Retinal pigment epithelial cell (primary cell): ENCODE data around the gene CLASP1.
"Not testable (repeated sequence)": the region's sequence is repeated elsewhere in the genome, so short reads cannot be mapped to it uniquely, and the experiment has no call there.

Source experiments
- DNase-seq: peaks from one replicate; pipeline ENCODE4 v3.0.0-alpha.2; 2010; ENCODE audit warnings: low read depth
- H3K4me3 ChIP-seq: 2 replicates; pipeline ENCODE4 v1.5.1; 2011; ENCODE audit warnings: mild to moderate bottlenecking, low read length, control low read depth, moderate library complexity
- TF ChIP-seq, protein P1 (sequence below): conservative IDR thresholded peaks from 2 replicates; pipeline ENCODE4 v1.5.1; 2011; ENCODE audit warnings: low read depth, low read length, control low read depth, inconsistent platforms

The CLASP1 gene

GRCh38 chr2:121303531-121304263, 345.6 kb downstream of the CLASP1 start:
- no peak overlapping the region for H3K4me3 ChIP-seq
- TF ChIP-seq, protein P1, sequence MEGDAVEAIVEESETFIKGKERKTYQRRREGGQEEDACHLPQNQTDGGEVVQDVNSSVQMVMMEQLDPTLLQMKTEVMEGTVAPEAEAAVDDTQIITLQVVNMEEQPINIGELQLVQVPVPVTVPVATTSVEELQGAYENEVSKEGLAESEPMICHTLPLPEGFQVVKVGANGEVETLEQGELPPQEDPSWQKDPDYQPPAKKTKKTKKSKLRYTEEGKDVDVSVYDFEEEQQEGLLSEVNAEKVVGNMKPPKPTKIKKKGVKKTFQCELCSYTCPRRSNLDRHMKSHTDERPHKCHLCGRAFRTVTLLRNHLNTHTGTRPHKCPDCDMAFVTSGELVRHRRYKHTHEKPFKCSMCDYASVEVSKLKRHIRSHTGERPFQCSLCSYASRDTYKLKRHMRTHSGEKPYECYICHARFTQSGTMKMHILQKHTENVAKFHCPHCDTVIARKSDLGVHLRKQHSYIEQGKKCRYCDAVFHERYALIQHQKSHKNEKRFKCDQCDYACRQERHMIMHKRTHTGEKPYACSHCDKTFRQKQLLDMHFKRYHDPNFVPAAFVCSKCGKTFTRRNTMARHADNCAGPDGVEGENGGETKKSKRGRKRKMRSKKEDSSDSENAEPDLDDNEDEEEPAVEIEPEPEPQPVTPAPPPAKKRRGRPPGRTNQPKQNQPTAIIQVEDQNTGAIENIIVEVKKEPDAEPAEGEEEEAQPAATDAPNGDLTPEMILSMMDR, result no peak
- DNase-seq, result no peak

- DNase-seq, H3K4me3 ChIP-seq: not testable (repeated sequence)
Observed at GRCh38 chr2:121301190-121301589, 348.1 kb downstream of the CLASP1 start.

DNA sequence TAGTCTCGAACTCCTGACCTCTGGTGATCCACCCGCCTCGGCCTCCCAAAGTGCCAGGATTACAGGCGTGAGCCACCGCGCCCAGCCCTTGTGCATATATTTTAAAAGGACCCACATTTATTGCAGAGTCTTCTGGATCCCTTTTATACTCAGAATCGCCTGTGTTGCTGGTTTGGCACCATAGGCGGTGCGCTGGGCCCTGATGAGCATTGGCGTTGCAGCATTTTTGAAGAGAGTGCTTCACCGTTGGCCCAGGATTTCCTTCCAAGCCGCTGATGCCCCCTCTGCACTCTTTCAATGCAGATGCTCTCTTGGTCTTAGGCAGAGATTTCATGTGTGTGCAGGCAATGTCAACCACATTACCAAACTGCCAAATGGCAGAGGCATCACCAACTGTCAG, 350.8 kb downstream of the CLASP1 start:
- TF ChIP-seq, protein P1, result no peak
- H3K4me3 ChIP-seq, result no peak overlapping the region
- no peak for DNase-seq

- DNase-seq, H3K4me3 ChIP-seq: not testable (repeated sequence)
Observed at GRCh38 chr2:121297866-121298265, 351.4 kb downstream of the CLASP1 start.

DNA sequence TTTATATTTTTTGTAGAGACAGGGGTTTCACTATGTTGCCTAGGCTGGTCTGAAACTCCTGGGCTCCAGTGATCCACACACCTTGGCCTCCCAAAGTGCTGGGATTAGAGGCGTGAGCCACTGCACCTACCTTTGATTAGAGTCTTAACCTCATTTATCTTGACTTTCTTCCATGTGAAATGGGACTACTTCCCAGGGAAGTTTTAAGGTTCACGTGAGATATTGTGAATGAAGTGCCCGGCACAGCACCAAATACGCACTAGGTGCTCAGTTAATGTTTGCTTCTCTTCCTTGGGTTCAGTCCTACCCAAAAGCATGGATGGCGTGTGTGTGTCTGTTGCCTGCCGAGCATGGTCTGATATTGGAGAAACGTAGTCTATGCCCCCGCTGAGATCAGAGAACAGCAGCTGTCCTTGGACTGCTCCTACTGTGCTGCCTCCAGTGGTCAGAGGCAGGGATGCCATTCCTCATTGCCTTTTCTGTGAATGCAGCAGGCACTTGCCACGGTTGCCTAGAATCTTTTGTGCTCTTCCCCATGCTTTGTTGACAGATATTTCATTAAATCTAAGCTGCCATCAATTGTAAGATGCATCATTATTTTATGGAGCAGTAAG, 351.9 kb downstream of the CLASP1 start:
- no peak for DNase-seq
- H3K4me3 ChIP-seq, result no peak overlapping the region
- TF ChIP-seq, protein P1, result peak; percentile 89

DNA sequence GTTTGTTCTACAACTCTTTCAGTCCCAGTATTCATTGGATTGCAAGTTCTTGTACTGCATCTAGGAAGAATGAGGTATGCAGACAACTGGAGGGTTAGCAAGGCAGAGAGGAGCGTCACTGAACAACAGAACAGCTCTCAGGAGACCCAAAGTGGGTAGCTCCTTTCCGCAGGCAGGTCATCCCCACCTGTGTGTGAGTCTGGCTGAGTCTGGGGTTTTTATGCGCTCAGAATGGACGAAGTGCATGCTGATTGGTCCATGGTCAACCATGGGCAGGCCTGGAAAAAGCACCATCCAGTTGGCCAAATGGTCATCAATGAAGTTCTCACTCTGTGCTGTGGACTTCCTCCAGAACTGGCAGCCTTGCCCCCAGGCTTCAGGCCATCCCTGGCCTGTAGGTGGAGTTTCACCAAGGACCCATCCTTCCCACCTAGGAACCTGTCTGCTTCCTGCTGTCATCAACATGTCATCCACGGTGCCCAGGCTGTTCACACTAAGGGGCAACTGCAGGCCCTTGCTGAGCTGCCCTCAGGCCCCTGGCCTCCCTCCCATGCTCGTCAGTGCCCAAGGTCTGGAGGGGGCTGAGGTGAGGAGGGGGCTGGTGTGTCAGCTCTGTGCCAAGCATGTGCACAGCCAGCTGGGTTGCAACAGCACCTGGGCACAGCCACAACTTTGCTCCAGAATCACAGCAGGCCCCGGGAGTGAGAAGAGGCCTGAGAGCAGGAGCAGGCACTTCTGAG, 353.2 kb downstream of the CLASP1 start:
- no peak overlapping the region for H3K4me3 ChIP-seq
- TF ChIP-seq, protein P1, result no peak

GRCh38 chr2:121294881-121295840, 354.1 kb downstream of the CLASP1 start:
- no peak overlapping the region for H3K4me3 ChIP-seq
- TF ChIP-seq, protein P1, result no peak
- no peak for DNase-seq

More for the DNA sequence above, 353.2 kb downstream of the CLASP1 start:
- no peak for DNase-seq
